ENCODE data around the gene NEB. TPM values are rescaled to one million over a fixed set of nuclear protein-coding genes. Genes with fewer than 3 reads are reported as not detected.

The NEB gene
- total RNA-seq, 4 donors from 2014 or later: 0.07 to 0.47 (median 0.21) TPM

DNA sequence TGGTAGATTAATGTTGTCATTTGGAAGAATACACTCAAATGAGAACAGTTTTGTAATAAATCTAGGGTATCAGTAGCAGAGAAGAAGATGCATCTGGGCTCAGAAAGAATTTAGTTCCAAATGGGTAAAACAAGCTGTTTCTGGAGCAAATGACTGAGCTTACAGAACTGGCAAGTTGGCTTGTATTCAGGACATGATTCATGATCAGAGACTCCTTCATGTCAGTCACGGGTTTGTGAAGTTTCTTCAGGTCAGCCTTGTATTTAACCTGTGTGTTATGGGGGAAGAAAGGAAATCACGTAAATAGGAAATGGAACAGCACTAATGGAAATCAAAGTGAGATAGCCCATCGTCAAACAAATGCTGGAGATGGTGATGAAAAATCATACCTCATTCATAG is 215.5 kb downstream of the NEB start:
- Histone ChIP-seq H3K4me3 (no peak overlapping the region), H3K27ac (no peak overlapping the region), H3K4me1 (no peaks in the 10 kb centered on the region), H3K27me3 (no peaks in the 10 kb centered on the region), H3K36me3 (no peaks in the 10 kb centered on the region), H3K9me3 (no peaks in the 10 kb centered on the region)
- 71 to 87% methylated on average over 3 of the region's 3 CpGs for WGBS, 2 donors (ENCODE audit: low coverage in 1 of 2)
- TF ChIP-seq, protein P1, sequence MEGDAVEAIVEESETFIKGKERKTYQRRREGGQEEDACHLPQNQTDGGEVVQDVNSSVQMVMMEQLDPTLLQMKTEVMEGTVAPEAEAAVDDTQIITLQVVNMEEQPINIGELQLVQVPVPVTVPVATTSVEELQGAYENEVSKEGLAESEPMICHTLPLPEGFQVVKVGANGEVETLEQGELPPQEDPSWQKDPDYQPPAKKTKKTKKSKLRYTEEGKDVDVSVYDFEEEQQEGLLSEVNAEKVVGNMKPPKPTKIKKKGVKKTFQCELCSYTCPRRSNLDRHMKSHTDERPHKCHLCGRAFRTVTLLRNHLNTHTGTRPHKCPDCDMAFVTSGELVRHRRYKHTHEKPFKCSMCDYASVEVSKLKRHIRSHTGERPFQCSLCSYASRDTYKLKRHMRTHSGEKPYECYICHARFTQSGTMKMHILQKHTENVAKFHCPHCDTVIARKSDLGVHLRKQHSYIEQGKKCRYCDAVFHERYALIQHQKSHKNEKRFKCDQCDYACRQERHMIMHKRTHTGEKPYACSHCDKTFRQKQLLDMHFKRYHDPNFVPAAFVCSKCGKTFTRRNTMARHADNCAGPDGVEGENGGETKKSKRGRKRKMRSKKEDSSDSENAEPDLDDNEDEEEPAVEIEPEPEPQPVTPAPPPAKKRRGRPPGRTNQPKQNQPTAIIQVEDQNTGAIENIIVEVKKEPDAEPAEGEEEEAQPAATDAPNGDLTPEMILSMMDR (IDR thresholded peaks at IDR 0.05): no peak
- no peak for TF ChIP-seq POLR2AphosphoS5 (IDR thresholded peaks at IDR 0.05)
- no peak for TF ChIP-seq POLR2A (IDR thresholded peaks at IDR 0.05)
- TF ChIP-seq EP300 (IDR thresholded peaks at IDR 0.05): no peak
- no peak for ATAC-seq

DNA sequence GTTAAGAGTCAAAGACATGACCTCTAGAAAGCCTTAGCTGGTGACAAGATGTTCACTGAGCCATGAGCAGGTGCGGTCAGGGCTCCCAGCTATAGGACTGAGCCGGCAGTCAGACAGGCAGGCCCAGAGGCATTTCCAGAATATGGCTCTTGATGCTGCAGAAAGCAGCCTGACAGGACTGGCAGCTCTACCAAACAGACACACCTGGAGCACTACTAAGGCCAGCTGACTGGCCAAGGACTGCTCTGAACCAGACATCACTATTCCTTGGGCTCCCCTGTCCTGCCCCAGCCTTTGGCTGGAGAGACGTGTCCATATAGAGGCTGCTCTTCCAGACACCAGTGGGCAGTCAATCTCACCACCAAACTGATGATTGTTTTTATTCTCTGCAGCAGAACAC is 225.8 kb downstream of the NEB start:
- Histone ChIP-seq H3K9me3 (no peaks in the 10 kb centered on the region), H3K27ac (no peak overlapping the region), H3K4me1 (no peaks in the 10 kb centered on the region), H3K36me3 (peaks cover 0 to 5% of the 10 kb centered on the region in 2 donors), H3K27me3 (no peaks in the 10 kb centered on the region), H3K4me3 (no peak overlapping the region)
- 71 to 75% methylated on average over 1 of the region's 3 CpGs for WGBS, 2 donors (ENCODE audit: low coverage in 1 of 2)
- ATAC-seq: no peak
- TF ChIP-seq, protein P1 (IDR thresholded peaks at IDR 0.05): no peak
- TF ChIP-seq EP300 (IDR thresholded peaks at IDR 0.05): no peak
- TF ChIP-seq POLR2AphosphoS5 (IDR thresholded peaks at IDR 0.05): no peak
- no peak for TF ChIP-seq POLR2A (IDR thresholded peaks at IDR 0.05)

DNA sequence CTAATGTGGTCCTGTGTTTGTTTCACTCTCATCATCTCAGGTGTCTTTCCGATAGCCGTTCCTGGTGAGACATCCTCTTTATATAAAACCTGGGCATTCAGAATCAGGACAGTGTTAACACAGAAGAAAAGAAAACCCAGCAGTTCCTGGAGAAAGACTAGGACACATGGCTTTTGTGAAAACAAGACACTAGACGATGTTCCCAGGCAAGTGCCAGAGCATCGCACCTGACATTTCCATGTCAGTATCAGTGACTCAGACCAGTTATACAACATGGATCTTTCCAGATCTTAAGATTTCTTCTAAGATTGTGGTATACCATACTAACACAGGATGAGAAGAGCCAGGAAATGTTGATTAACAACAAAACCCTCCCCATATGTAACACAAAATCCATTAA is 228.1 kb downstream of the NEB start:
- Histone ChIP-seq H3K36me3 (peaks cover 0 to 5% of the 10 kb centered on the region in 2 donors), H3K27me3 (no peaks in the 10 kb centered on the region), H3K9me3 (no peaks in the 10 kb centered on the region), H3K4me1 (no peaks in the 10 kb centered on the region), H3K4me3 (no peak overlapping the region), H3K27ac (no peak overlapping the region)
- WGBS, 2 donors (ENCODE audit: low coverage in 1 of 2): 94 to 97% methylated on average over 2 to 4 of the region's 4 CpGs
- no peak for ATAC-seq
- TF ChIP-seq EP300 (IDR thresholded peaks at IDR 0.05) (no peak), POLR2A (IDR thresholded peaks at IDR 0.05) (no peak), POLR2AphosphoS5 (IDR thresholded peaks at IDR 0.05) (no peak)
- TF ChIP-seq, protein P1 (IDR thresholded peaks at IDR 0.05): no peak

DNA sequence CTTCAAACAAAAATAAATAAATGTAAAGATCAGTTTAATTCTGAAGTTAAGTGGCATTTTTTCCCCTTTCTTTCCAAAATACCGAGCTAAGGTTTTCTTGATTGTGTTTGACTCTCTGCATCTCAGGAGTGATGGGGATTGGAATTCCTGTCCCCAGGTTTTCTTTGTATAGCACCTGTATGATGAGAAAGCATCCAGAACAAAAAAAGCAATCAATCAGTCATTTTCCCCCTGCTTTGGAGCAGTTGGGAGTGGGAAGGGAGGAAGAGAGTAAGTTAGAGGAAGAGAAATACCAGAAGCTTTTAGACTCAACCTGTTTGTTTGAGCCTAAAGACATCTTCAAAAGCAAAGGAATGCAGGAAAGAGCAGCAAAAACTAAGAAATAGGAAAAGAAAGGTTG is 236.1 kb downstream of the NEB start:
- H3K27ac ChIP-seq: no peak overlapping the region
- H3K4me3 ChIP-seq: no peak overlapping the region
- TF ChIP-seq, protein P1 (IDR thresholded peaks at IDR 0.05): no peak
- TF ChIP-seq EP300 (IDR thresholded peaks at IDR 0.05) (no peak), POLR2AphosphoS5 (IDR thresholded peaks at IDR 0.05) (no peak), POLR2A (IDR thresholded peaks at IDR 0.05) (no peak)
- H3K36me3 ChIP-seq: no peaks in the 10 kb centered on the region
- 91 to 93% methylated on average over 1 of the region's 1 CpG for WGBS, 2 donors (ENCODE audit: low coverage in 1 of 2)
- no peak for ATAC-seq
- H3K4me1 ChIP-seq: no peaks in the 10 kb centered on the region
- H3K9me3 ChIP-seq: no peaks in the 10 kb centered on the region
- H3K27me3 ChIP-seq: no peaks in the 10 kb centered on the region

DNA sequence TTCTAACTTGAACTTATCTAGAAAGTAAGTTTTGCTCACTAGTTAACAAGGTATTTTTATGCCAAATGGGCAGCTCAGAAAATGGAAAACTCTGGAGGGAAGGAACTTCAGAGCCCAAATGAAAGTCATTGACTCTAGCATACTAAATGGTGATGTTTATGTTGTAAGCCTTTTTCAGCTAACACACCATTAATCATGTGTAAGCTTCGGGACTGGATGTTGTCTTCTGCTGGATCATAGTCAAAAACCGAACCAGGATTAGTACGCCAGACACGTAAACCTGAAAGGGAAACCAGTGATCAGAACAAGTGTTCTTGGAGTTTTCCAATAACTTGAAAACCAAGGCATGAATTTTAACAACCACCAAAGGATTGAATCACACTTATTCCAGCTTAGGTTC is 242.8 kb downstream of the NEB start:
- peak; percentile 44 for TF ChIP-seq POLR2AphosphoS5 (IDR thresholded peaks at IDR 0.05)
- TF ChIP-seq, protein P1 (IDR thresholded peaks at IDR 0.05): no peak
- no peak for ATAC-seq
- Histone ChIP-seq H3K27me3 (no peaks in the 10 kb centered on the region), H3K4me3 (no peak overlapping the region), H3K27ac (peak overlapping the region in 3 of 4 donors; percentile 29 to 64 (median 58)), H3K4me1 (peaks cover 0 to 14% (median 0%) of the 10 kb centered on the region in 3 donors), H3K9me3 (no peaks in the 10 kb centered on the region), H3K36me3 (peaks cover 0 to 3% of the 10 kb centered on the region in 2 donors)
- 0 to 20% methylated on average over 1 of the region's 4 CpGs for WGBS, 2 donors (ENCODE audit: low coverage in 1 of 2)

All from gastroesophageal sphincter (tissue), 4 donors.